GM23338 (cell line): ENCODE data around the gene SCGN. TPM values are rescaled to one million over a fixed set of nuclear protein-coding genes. Genes with fewer than 3 reads are reported as not detected.

Source experiments
- ATAC-seq: fragments of 200-7000 bp; cut with Tn5 transposase; 3 replicates; pipeline ENCODE4 v1.9.1; 2020
- DNase-seq: peaks from one replicate; pipeline ENCODE4 v3.0.0-alpha.2; 2015; ENCODE audit warnings: low spot score
- H2AFZ ChIP-seq: fragments of 200-600 bp; sonication (generic); 2 replicates; pipeline ENCODE4 v1.8.0; 2016; ENCODE audit warnings: antibody characterized with exemption, mild to moderate bottlenecking, moderate library complexity
- H3F3A ChIP-seq: fragments of 200-600 bp; sonication (generic); replicated peaks from 2 replicates; pipeline ENCODE4 v1.8.0; 2017; ENCODE audit warnings: antibody characterized with exemption, mixed run types, low read depth
- H3K27ac ChIP-seq: fragments of 200-600 bp; sonication (generic); 2 replicates; pipeline ENCODE4 v1.6.1; 2016; ENCODE audit warnings: low read depth
- H3K27me3 ChIP-seq: fragments of 200-600 bp; sonication (generic); 2 replicates; pipeline ENCODE4 v1.8.0; 2016; ENCODE audit warnings: mild to moderate bottlenecking, mixed run types, moderate library complexity; ENCODE audit not compliant: insufficient read depth
- H3K36me3 ChIP-seq: fragments of 200-600 bp; sonication (generic); 2 replicates; pipeline ENCODE4 v1.8.0; 2016; ENCODE audit warnings: mild to moderate bottlenecking; ENCODE audit not compliant: insufficient read depth
- H3K4me1 ChIP-seq: fragments of 200-600 bp; sonication (generic); 2 replicates; pipeline ENCODE4 v1.8.0; 2016; ENCODE audit warnings: mild to moderate bottlenecking, moderate library complexity; ENCODE audit not compliant: insufficient read depth
- H3K4me2 ChIP-seq: fragments of 200-600 bp; sonication (generic); 2 replicates; pipeline ENCODE4 v1.7.1; 2017; ENCODE audit warnings: mixed run types
- H3K4me3 ChIP-seq: fragments of 200-600 bp; sonication (generic); 2 replicates; pipeline ENCODE4 v1.6.1; 2016; ENCODE audit warnings: mixed run types
- H3K79me2 ChIP-seq: fragments of 200-600 bp; sonication (generic); replicated peaks from 2 replicates; pipeline ENCODE4 v1.8.0; 2017; ENCODE audit warnings: mild to moderate bottlenecking; ENCODE audit not compliant: insufficient read depth
- H3K9me2 ChIP-seq: fragments of 200-600 bp; sonication (generic); 2 replicates; pipeline ENCODE4 v1.8.0; 2017; ENCODE audit not compliant: insufficient read depth
- H4K20me1 ChIP-seq: fragments of 200-600 bp; sonication (generic); replicated peaks from 2 replicates; pipeline ENCODE4 v1.8.0; 2017; ENCODE audit warnings: mild to moderate bottlenecking; ENCODE audit not compliant: insufficient read depth
- H3K27ac Mint-ChIP-seq: 2 replicates; pipeline ENCODE4 v1.8.0; 2020; ENCODE audit warnings: inconsistent platforms, mild to moderate bottlenecking, moderate library complexity, mixed read lengths
- H3K27me3 Mint-ChIP-seq: 3 replicates; pipeline ENCODE4 v1.8.0; 2022; ENCODE audit warnings: low read depth, mild to moderate bottlenecking, moderate library complexity, mixed read lengths, inconsistent platforms; ENCODE audit not compliant: insufficient read depth, poor library complexity
- H3K36me3 Mint-ChIP-seq: 3 replicates; pipeline ENCODE4 v1.8.0; 2021; ENCODE audit warnings: low read depth, mild to moderate bottlenecking, inconsistent platforms, moderate library complexity, mixed read lengths
- H3K4me1 Mint-ChIP-seq: 3 replicates; pipeline ENCODE4 v1.8.0; 2020; ENCODE audit warnings: mild to moderate bottlenecking, inconsistent platforms, mixed read lengths
- H3K4me3 Mint-ChIP-seq: 3 replicates; pipeline ENCODE4 v1.8.0; 2021; ENCODE audit warnings: moderate library complexity, mild to moderate bottlenecking, inconsistent platforms, mixed read lengths
- H3K9me3 Mint-ChIP-seq: 3 replicates; pipeline ENCODE4 v1.8.0; 2020; ENCODE audit warnings: moderate library complexity, mild to moderate bottlenecking, inconsistent platforms, mixed read lengths
- CREB1 ChIP-seq: fragments of 250-450 bp; sonication (Bioruptor Pico); IDR thresholded peaks from 2 replicates; pipeline ENCODE4 v1.5.0; 2020; ENCODE audit warnings: low read depth, mild to moderate bottlenecking, moderate library complexity
- EZH2 ChIP-seq: fragments of 200-600 bp; sonication (generic); IDR thresholded peaks from one replicate; pipeline ENCODE4 v1.8.0; 2017; ENCODE audit warnings: antibody characterized with exemption, mild to moderate bottlenecking, low read depth; ENCODE audit not compliant: unreplicated experiment
- EZH2phosphoT487 ChIP-seq: fragments of 200-600 bp; sonication (generic); IDR thresholded peaks from one replicate; pipeline ENCODE4 v1.8.1; 2018; ENCODE audit warnings: antibody characterized with exemption; ENCODE audit not compliant: unreplicated experiment
- JUNB ChIP-seq: IDR thresholded peaks from one replicate; pipeline ENCODE4 v1.6.1; 2016; ENCODE audit warnings: antibody characterized with exemption; ENCODE audit not compliant: unreplicated experiment
- NANOG ChIP-seq: IDR thresholded peaks from 2 replicates; pipeline ENCODE4 v1.6.1; 2016; ENCODE audit warnings: antibody characterized with exemption, borderline replicate concordance
- STAT1 ChIP-seq: IDR thresholded peaks from one replicate; pipeline ENCODE4 v1.6.1; 2016; ENCODE audit warnings: antibody characterized with exemption; ENCODE audit not compliant: unreplicated experiment
- ZNF114 ChIP-seq: fragments of 250-450 bp; sonication (Bioruptor Pico); IDR thresholded peaks from 2 replicates; pipeline ENCODE4 v1.5.0; 2020; ENCODE audit warnings: mild to moderate bottlenecking, moderate library complexity
- ZNF331 ChIP-seq: fragments of 250-450 bp; sonication (Bioruptor Pico); IDR thresholded peaks from 2 replicates; pipeline ENCODE4 v1.5.0; 2020; ENCODE audit warnings: low read depth, mild to moderate bottlenecking, moderate library complexity
- polyA plus RNA-seq: library from polyadenylated mRNA; unstranded; fragments of >200 nt; fragmentation: Nextera tagmentation; extraction: Ambion mirVana; gene quantifications from 2 replicates; pipeline ENCODE4 v1.2.1, GENCODE V29; 2016
- total RNA-seq: library from RNA; depleted of rRNA; stranded (reverse); fragments of >200 nt; shearing (Covaris generic); gene quantifications from 2 replicates; pipeline ENCODE4 v1.2.3, GENCODE V29; 2014
- TF ChIP-seq, protein P1 (sequence below): IDR thresholded peaks from one replicate; pipeline ENCODE4 v1.6.1; 2018; ENCODE audit warnings: antibody characterized with exemption; ENCODE audit not compliant: unreplicated experiment
- TF ChIP-seq, protein P2 (sequence below): fragments of 250-450 bp; sonication (Bioruptor Pico); IDR thresholded peaks from 2 replicates; pipeline ENCODE4 v1.5.0; 2020; ENCODE audit warnings: mild to moderate bottlenecking, moderate library complexity

Gene SCGN
- total and polyA plus RNA-seq, 2 experiments from 2014 or later = not detected

DNA sequence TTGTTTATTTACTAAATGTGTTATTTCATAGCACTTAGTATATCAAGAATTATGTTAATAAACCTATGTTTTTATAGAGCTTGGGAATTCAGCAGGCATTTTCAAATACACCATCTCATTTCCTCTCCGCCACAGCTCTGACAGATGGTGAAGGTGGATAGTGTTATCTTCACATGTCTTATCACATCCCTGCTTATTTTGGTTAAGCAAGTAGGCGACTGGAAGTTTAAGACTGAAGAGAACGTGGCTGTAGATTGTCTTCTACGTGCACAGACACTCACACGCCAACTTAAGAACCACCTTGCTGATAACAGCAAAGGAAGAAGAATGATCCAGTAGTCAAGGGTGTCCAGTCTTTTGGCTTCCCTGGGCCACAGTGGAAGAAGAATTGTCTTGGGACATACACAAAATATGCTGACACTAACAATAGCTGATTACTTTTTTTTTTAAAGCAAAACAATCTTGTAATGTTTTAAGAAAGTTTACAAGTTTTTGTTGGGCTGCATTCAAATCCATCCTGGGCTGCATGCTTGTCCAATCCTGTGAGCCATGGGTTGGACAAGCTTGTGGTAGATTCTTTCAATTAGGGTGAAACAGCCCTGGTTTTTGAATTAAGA, 43.3 kb upstream of the SCGN start (continued):
- no peak for TF ChIP-seq NANOG
- no peak for TF ChIP-seq CREB1

DNA sequence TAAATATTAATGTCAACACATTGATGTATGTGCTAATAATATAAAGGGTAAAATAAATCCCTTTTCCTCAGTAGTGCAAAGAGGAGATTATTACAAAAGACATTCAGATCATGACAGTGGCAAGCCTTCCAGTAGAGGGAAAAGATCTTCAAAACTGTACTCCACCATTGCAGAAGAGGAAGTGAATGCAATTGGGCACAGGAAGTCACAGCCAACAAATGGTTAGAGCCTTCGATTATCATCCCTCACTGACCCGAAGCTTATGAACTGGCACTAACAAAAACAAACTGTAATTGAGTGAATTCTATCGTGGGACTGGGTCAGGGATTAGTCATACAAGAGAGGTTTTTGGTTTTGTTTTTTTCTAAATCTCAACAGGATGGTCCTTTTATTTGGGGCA, 39.3 kb upstream of the SCGN start:
- H3K27me3 ChIP-seq = no peaks in the 10 kb centered on the region
- H4K20me1 ChIP-seq = no peaks in the 10 kb centered on the region
- ATAC-seq (no peak), DNase-seq (no peak)
- Mint-ChIP-seq H3K9me3 (no peaks in the 10 kb centered on the region), H3K27me3 (no peaks in the 10 kb centered on the region), H3K4me3 (no peak overlapping the region), H3K36me3 (peaks cover 8% of the 10 kb centered on the region), H3K27ac (no peak overlapping the region), H3K4me1 (no peaks in the 10 kb centered on the region)
- no peak overlapping the region for H3K4me3 ChIP-seq
- H3K4me2 ChIP-seq = no peak overlapping the region
- H3K4me1 ChIP-seq = no peaks in the 10 kb centered on the region
- H3K9me2 ChIP-seq = no peaks in the 10 kb centered on the region
- no peaks in the 10 kb centered on the region for H3K79me2 ChIP-seq
- no peak overlapping the region for H3K27ac ChIP-seq
- TF ChIP-seq EZH2phosphoT487 = no peak
- no peak for TF ChIP-seq ZNF114 (CRISPR knock-in tag)
- TF ChIP-seq EZH2 = no peak
- peaks cover 4% of the 10 kb centered on the region for H3K36me3 ChIP-seq
- H3F3A ChIP-seq = no peaks in the 10 kb centered on the region
- no peak overlapping the region for H2AFZ ChIP-seq

- no peak for ATAC-seq
- no peaks in the 10 kb centered on the region for H3K4me1 Mint-ChIP-seq
- H3K27ac Mint-ChIP-seq = no peak overlapping the region
- Histone ChIP-seq H3K79me2 (no peaks in the 10 kb centered on the region), H3K27me3 (no peaks in the 10 kb centered on the region), H3K4me2 (no peak overlapping the region), H3K36me3 (peaks cover 4% of the 10 kb centered on the region), H3K9me2 (no peaks in the 10 kb centered on the region), H3K4me3 (no peak overlapping the region), H3K27ac (no peak overlapping the region), H3F3A (no peaks in the 10 kb centered on the region), H2AFZ (no peak overlapping the region), H4K20me1 (no peaks in the 10 kb centered on the region; the same call in 1 of the 2 replicates), H3K4me1 (no peaks in the 10 kb centered on the region)
- DNase-seq = no peak
- H3K36me3 Mint-ChIP-seq = peaks cover 8% of the 10 kb centered on the region
- no peaks in the 10 kb centered on the region for H3K9me3 Mint-ChIP-seq
- H3K4me3 Mint-ChIP-seq = no peak overlapping the region
- no peaks in the 10 kb centered on the region for H3K27me3 Mint-ChIP-seq
- TF ChIP-seq, protein P1, sequence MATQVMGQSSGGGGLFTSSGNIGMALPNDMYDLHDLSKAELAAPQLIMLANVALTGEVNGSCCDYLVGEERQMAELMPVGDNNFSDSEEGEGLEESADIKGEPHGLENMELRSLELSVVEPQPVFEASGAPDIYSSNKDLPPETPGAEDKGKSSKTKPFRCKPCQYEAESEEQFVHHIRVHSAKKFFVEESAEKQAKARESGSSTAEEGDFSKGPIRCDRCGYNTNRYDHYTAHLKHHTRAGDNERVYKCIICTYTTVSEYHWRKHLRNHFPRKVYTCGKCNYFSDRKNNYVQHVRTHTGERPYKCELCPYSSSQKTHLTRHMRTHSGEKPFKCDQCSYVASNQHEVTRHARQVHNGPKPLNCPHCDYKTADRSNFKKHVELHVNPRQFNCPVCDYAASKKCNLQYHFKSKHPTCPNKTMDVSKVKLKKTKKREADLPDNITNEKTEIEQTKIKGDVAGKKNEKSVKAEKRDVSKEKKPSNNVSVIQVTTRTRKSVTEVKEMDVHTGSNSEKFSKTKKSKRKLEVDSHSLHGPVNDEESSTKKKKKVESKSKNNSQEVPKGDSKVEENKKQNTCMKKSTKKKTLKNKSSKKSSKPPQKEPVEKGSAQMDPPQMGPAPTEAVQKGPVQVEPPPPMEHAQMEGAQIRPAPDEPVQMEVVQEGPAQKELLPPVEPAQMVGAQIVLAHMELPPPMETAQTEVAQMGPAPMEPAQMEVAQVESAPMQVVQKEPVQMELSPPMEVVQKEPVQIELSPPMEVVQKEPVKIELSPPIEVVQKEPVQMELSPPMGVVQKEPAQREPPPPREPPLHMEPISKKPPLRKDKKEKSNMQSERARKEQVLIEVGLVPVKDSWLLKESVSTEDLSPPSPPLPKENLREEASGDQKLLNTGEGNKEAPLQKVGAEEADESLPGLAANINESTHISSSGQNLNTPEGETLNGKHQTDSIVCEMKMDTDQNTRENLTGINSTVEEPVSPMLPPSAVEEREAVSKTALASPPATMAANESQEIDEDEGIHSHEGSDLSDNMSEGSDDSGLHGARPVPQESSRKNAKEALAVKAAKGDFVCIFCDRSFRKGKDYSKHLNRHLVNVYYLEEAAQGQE = no peak
- TF ChIP-seq ZNF114 (CRISPR knock-in tag) (no peak), ZNF331 (CRISPR knock-in tag) (no peak), JUNB (no peak), STAT1 (no peak), EZH2phosphoT487 (no peak)
- TF ChIP-seq, protein P2, sequence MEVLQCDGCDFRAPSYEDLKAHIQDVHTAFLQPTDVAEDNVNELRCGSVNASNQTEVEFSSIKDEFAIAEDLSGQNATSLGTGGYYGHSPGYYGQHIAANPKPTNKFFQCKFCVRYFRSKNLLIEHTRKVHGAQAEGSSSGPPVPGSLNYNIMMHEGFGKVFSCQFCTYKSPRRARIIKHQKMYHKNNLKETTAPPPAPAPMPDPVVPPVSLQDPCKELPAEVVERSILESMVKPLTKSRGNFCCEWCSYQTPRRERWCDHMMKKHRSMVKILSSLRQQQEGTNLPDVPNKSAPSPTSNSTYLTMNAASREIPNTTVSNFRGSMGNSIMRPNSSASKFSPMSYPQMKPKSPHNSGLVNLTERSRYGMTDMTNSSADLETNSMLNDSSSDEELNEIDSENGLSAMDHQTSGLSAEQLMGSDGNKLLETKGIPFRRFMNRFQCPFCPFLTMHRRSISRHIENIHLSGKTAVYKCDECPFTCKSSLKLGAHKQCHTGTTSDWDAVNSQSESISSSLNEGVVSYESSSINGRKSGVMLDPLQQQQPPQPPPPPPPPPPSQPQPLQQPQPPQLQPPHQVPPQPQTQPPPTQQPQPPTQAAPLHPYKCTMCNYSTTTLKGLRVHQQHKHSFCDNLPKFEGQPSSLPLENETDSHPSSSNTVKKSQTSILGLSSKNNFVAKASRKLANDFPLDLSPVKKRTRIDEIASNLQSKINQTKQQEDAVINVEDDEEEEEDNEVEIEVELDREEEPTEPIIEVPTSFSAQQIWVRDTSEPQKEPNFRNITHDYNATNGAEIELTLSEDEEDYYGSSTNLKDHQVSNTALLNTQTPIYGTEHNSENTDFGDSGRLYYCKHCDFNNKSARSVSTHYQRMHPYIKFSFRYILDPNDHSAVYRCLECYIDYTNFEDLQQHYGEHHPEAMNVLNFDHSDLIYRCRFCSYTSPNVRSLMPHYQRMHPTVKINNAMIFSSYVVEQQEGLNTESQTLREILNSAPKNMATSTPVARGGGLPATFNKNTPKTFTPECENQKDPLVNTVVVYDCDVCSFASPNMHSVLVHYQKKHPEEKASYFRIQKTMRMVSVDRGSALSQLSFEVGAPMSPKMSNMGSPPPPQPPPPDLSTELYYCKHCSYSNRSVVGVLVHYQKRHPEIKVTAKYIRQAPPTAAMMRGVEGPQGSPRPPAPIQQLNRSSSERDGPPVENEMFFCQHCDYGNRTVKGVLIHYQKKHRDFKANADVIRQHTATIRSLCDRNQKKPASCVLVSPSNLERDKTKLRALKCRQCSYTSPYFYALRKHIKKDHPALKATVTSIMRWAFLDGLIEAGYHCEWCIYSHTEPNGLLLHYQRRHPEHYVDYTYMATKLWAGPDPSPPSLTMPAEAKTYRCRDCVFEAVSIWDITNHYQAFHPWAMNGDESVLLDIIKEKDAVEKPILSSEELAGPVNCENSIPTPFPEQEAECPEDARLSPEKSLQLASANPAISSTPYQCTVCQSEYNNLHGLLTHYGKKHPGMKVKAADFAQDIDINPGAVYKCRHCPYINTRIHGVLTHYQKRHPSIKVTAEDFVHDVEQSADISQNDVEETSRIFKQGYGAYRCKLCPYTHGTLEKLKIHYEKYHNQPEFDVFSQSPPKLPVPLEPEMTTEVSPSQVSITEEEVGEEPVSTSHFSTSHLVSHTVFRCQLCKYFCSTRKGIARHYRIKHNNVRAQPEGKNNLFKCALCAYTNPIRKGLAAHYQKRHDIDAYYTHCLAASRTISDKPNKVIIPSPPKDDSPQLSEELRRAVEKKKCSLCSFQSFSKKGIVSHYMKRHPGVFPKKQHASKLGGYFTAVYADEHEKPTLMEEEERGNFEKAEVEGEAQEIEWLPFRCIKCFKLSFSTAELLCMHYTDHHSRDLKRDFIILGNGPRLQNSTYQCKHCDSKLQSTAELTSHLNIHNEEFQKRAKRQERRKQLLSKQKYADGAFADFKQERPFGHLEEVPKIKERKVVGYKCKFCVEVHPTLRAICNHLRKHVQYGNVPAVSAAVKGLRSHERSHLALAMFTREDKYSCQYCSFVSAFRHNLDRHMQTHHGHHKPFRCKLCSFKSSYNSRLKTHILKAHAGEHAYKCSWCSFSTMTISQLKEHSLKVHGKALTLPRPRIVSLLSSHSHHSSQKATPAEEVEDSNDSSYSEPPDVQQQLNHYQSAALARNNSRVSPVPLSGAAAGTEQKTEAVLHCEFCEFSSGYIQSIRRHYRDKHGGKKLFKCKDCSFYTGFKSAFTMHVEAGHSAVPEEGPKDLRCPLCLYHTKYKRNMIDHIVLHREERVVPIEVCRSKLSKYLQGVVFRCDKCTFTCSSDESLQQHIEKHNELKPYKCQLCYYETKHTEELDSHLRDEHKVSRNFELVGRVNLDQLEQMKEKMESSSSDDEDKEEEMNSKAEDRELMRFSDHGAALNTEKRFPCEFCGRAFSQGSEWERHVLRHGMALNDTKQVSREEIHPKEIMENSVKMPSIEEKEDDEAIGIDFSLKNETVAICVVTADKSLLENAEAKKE (CRISPR knock-in tag) = no peak
Measured at GRCh38 chr6:25613415-25613814, 38.6 kb upstream of the SCGN start.
